Measurements from ENCODE around the gene NCKAP5. TPM values are rescaled to one million over a fixed set of nuclear protein-coding genes. Genes with fewer than 3 reads are reported as not detected.

The NCKAP5 gene
- total and polyA plus RNA-seq, 2 of the 8 experiments (the other 6 are each of a cell fraction or from before 2014, with no cell fraction given) = 0.27 to 0.86 TPM

DNA sequence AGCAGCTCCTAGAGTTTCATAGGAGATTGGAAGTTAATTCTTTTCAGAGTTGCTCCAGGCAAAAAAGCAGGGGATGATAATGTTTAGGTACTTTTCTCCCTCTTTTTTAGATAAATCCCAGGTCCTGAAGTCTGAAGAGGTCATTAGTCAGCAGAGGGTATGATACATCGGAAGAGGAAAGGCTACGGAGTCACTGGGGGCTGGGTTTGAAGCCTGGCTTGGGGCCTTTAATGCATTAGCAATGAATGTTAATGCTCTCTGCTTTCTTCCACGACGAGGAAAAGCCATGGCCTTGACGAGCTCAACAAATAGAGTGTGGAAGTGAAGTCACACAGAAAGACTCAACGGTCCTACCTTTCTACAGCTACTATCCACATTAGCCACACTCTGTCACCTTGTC lies 235.1 kb downstream of the NCKAP5 start:
- FAIRE-seq = no peak
- Histone ChIP-seq H2BK20ac (ENCODE audit: low read length) (no peak overlapping the region), H2BK15ac (ENCODE audit: low read length) (no peak overlapping the region), H3K4me2 (ENCODE audit: insufficient read depth in 1 of 2, low read depth in 2 of 2, low read length in 2 of 2) (no peak overlapping the region), H3K23ac (ENCODE audit: insufficient read length) (no peak overlapping the region), H3K27me3 (replicated peaks in 1 of 4; ENCODE audit: control insufficient read depth in 3 of 4, extremely low read depth in 1 of 4, insufficient read depth in 3 of 4, low read length in 3 of 4) (no peaks in the 10 kb centered on the region), H2BK5ac (ENCODE audit: low read depth, low read length) (no peak overlapping the region), H3K4me3 (ENCODE audit: extremely low read depth in 1 of 4, insufficient read depth in 2 of 4, low read depth in 3 of 4, low read length in 4 of 4) (no peak overlapping the region), H3K79me1 (ENCODE audit: low read depth, low read length) (no peaks in the 10 kb centered on the region), H3K9ac (replicated peaks in 1 of 4; ENCODE audit: extremely low read depth in 1 of 4, low read depth in 3 of 4, low read length in 3 of 4) (no peak overlapping the region), H3K9me3 (ENCODE audit: insufficient read depth in 2 of 2, low read depth in 1 of 2, low read length in 1 of 2) (no peaks in the 10 kb centered on the region), H3K14ac (ENCODE audit: insufficient read length) (no peak overlapping the region), H3K4ac (replicated peaks; ENCODE audit: insufficient read length, low read depth, low read length) (no peak overlapping the region), H2AK5ac (ENCODE audit: low read depth, low read length) (no peak overlapping the region), H3K79me2 (ENCODE audit: control insufficient read depth in 1 of 2, insufficient read depth in 2 of 2, low read length in 2 of 2) (no peaks in the 10 kb centered on the region), H4K91ac (replicated peaks; ENCODE audit: insufficient read length, low read length) (no peak overlapping the region), H3K27ac (ENCODE audit: low read depth, low read length) (no peak overlapping the region), H2BK120ac (replicated peaks; ENCODE audit: low read depth, low read length) (no peak overlapping the region), H4K8ac (ENCODE audit: extremely low read depth, insufficient read depth, low read length) (no peak overlapping the region), H3K23me2 (ENCODE audit: low read depth, low read length) (no peaks in the 10 kb centered on the region), H3K56ac (replicated peaks; ENCODE audit: insufficient read length, low read depth, low read length) (no peak overlapping the region), H4K5ac (ENCODE audit: insufficient read length, low read depth, low read length) (no peak overlapping the region), H3K18ac (ENCODE audit: extremely low read depth, low read length) (no peak overlapping the region), H2AFZ (ENCODE audit: low read length) (no peak overlapping the region), H4K20me1 (replicated peaks in 1 of 2; ENCODE audit: control insufficient read depth in 1 of 2, insufficient read depth in 2 of 2, low read length in 2 of 2) (no peaks in the 10 kb centered on the region), H3K36me3 (ENCODE audit: control insufficient read depth in 2 of 4, insufficient read depth in 4 of 4, low read length in 3 of 4) (no peaks in the 10 kb centered on the region), H3K4me1 (replicated peaks in 1 of 4; ENCODE audit: control insufficient read depth in 3 of 4, insufficient read depth in 4 of 4, low read length in 3 of 4) (peaks cover 0 to 8% (median 4%) of the 10 kb centered on the region in 4 experiments; a peak in 4 of 7 replicates), H2BK12ac (ENCODE audit: low read depth, low read length) (no peak overlapping the region)
- POLR2A ChIA-PET (ENCODE audit: partially characterized antibody) = no interaction called here
- TF ChIP-seq TCF12 (IDR thresholded peaks at IDR 0.05; ENCODE audit: low read depth, low read length) (no peak), CTBP2 (IDR thresholded peaks at IDR 0.05; ENCODE audit: borderline replicate concordance, insufficient read depth, insufficient read length, low read length) (no peak), POLR2A (IDR thresholded peaks at IDR 0.05; ENCODE audit: control extremely low read depth in 1 of 2, low read depth in 2 of 2, low read length in 2 of 2) (no peak), SP1 (IDR thresholded peaks at IDR 0.05; ENCODE audit: low read depth, low read length) (no peak), SRF (IDR thresholded peaks at IDR 0.05; ENCODE audit: low read depth, low read length) (no peak), GABPA (IDR thresholded peaks at IDR 0.05; ENCODE audit: borderline replicate concordance, insufficient read depth, low read length) (no peak), SP2 (IDR thresholded peaks at IDR 0.05; ENCODE audit: low read length) (no peak), SP4 (IDR thresholded peaks at IDR 0.05; ENCODE audit: low read length) (no peak), SIRT6 (IDR thresholded peaks at IDR 0.05; ENCODE audit: low read length) (no peak), CHD1 (IDR thresholded peaks at IDR 0.05; ENCODE audit: low read depth, low read length) (no peak), ASH2L (IDR thresholded peaks at IDR 0.05; ENCODE audit: low read length) (no peak), TAF7 (optimal IDR thresholded peaks at IDR 0.05; ENCODE audit: borderline replicate concordance, low read depth, low read length) (no peak)
- CTCF ChIA-PET (ENCODE audit: partially characterized antibody) = interaction anchor here (1.1 kb wide), 1 partner anchor 511 kb away, joined by 3 read pairs; no protein-coding TSS in a partner anchor
- no peak for DNase-seq (ENCODE audit: low read depth in 1 of 2, low spot score in 2 of 2)
- 82% methylated on average over 6 of the region's 6 CpGs; no CpG with 5 or more reads in 1 of the 2 experiments for WGBS, 2 experiments (ENCODE audit: extremely low coverage in 1 of 2, insufficient coverage in 1 of 2, insufficient read length in 1 of 2, insufficient replicate concordance in 2 of 2, low coverage in 1 of 2, low lambda C conversion rate in 2 of 2, missing lambda C conversion rate in 1 of 2)
